ENCODE data around the gene MTHFD1L. TPM values are rescaled to one million over a fixed set of nuclear protein-coding genes. Genes with fewer than 3 reads are reported as not detected.

The MTHFD1L gene
- total RNA-seq, 1 donor from 2014 or later, result 66.0 TPM

- TF ChIP-seq CTCF (IDR thresholded peaks at IDR 0.05; ENCODE audit: unreplicated experiment), result no peak
These were observed 65.3 kb downstream of the MTHFD1L start for GRCh38 chr6:150930841-150931240.

GRCh38 chr6:150931405-150931804 lies 65.9 kb downstream of the MTHFD1L start:
- H3K4me1 Mint-ChIP-seq (ENCODE audit: unreplicated experiment), result peaks cover 15% of the 10 kb centered on the region
- H3K9me3 Mint-ChIP-seq (ENCODE audit: unreplicated experiment), result no peaks in the 10 kb centered on the region
- H3K27me3 Mint-ChIP-seq (ENCODE audit: unreplicated experiment), result no peaks in the 10 kb centered on the region
- no peak for DNase-seq (ENCODE audit: low spot score)
- TF ChIP-seq CTCF (IDR thresholded peaks at IDR 0.05; ENCODE audit: unreplicated experiment), result no peak
- H3K27ac Mint-ChIP-seq (ENCODE audit: unreplicated experiment), result no peak overlapping the region
- H3K36me3 Mint-ChIP-seq (ENCODE audit: low read depth, unreplicated experiment), result peaks cover 22% of the 10 kb centered on the region
- H3K4me3 Mint-ChIP-seq (ENCODE audit: unreplicated experiment), result no peak overlapping the region

More at GRCh38 chr6:150930841-150931240, 65.3 kb downstream of the MTHFD1L start:
- H3K27me3 Mint-ChIP-seq (ENCODE audit: unreplicated experiment), result peaks cover 2% of the 10 kb centered on the region
- no peak overlapping the region for H3K4me3 Mint-ChIP-seq (ENCODE audit: unreplicated experiment)
- H3K4me1 Mint-ChIP-seq (ENCODE audit: unreplicated experiment), result peaks cover 15% of the 10 kb centered on the region
- no peak for DNase-seq (ENCODE audit: low spot score)
- H3K36me3 Mint-ChIP-seq (ENCODE audit: low read depth, unreplicated experiment), result peaks cover 28% of the 10 kb centered on the region
- H3K27ac Mint-ChIP-seq (ENCODE audit: unreplicated experiment), result no peak overlapping the region
- no peaks in the 10 kb centered on the region for H3K9me3 Mint-ChIP-seq (ENCODE audit: unreplicated experiment)

GRCh38 chr6:150932996-150933395 lies 67.5 kb downstream of the MTHFD1L start:
- no peak overlapping the region for H3K27ac Mint-ChIP-seq (ENCODE audit: unreplicated experiment)
- H3K4me1 Mint-ChIP-seq (ENCODE audit: unreplicated experiment), result peaks cover 15% of the 10 kb centered on the region
- no peaks in the 10 kb centered on the region for H3K9me3 Mint-ChIP-seq (ENCODE audit: unreplicated experiment)
- H3K4me3 Mint-ChIP-seq (ENCODE audit: unreplicated experiment), result no peak overlapping the region
- H3K27me3 Mint-ChIP-seq (ENCODE audit: unreplicated experiment), result no peaks in the 10 kb centered on the region
- peaks cover 25% of the 10 kb centered on the region for H3K36me3 Mint-ChIP-seq (ENCODE audit: low read depth, unreplicated experiment)
- TF ChIP-seq CTCF (IDR thresholded peaks at IDR 0.05; ENCODE audit: unreplicated experiment), result no peak
- no peak for DNase-seq (ENCODE audit: low spot score)

- H3K4me1 Mint-ChIP-seq (ENCODE audit: unreplicated experiment), result peaks cover 15% of the 10 kb centered on the region
- no peak for DNase-seq (ENCODE audit: low spot score)
- peaks cover 36% of the 10 kb centered on the region for H3K36me3 Mint-ChIP-seq (ENCODE audit: low read depth, unreplicated experiment)
- TF ChIP-seq CTCF (IDR thresholded peaks at IDR 0.05; ENCODE audit: unreplicated experiment), result no peak
- no peak overlapping the region for H3K4me3 Mint-ChIP-seq (ENCODE audit: unreplicated experiment)
- no peaks in the 10 kb centered on the region for H3K27me3 Mint-ChIP-seq (ENCODE audit: unreplicated experiment)
- no peaks in the 10 kb centered on the region for H3K9me3 Mint-ChIP-seq (ENCODE audit: unreplicated experiment)
- H3K27ac Mint-ChIP-seq (ENCODE audit: unreplicated experiment), result no peak overlapping the region
These were observed 68.9 kb downstream of the MTHFD1L start for GRCh38 chr6:150934380-150934779.

GRCh38 chr6:150936021-150936555 lies 70.6 kb downstream of the MTHFD1L start:
- peaks cover 21% of the 10 kb centered on the region for H3K4me1 Mint-ChIP-seq (ENCODE audit: unreplicated experiment)
- H3K4me3 Mint-ChIP-seq (ENCODE audit: unreplicated experiment), result no peak overlapping the region
- H3K27ac Mint-ChIP-seq (ENCODE audit: unreplicated experiment), result no peak overlapping the region
- peaks cover 45% of the 10 kb centered on the region for H3K36me3 Mint-ChIP-seq (ENCODE audit: low read depth, unreplicated experiment)
- no peaks in the 10 kb centered on the region for H3K27me3 Mint-ChIP-seq (ENCODE audit: unreplicated experiment)
- H3K9me3 Mint-ChIP-seq (ENCODE audit: unreplicated experiment), result no peaks in the 10 kb centered on the region
- TF ChIP-seq CTCF (IDR thresholded peaks at IDR 0.05; ENCODE audit: unreplicated experiment), result no peak
- DNase-seq (ENCODE audit: low spot score), result no peak
